H1 (cell line): ENCODE results near the gene GRM8. TPM values are rescaled to one million over a fixed set of nuclear protein-coding genes. Genes with fewer than 3 reads are reported as not detected.

Experiments
- CBX5 ChIP-seq: fragments of 300-800, 300-1000 bp; sonication (generic); IDR thresholded peaks from 2 replicates; pipeline ENCODE4 v1.7.1; 2016; ENCODE audit warnings: antibody characterized with exemption, low read length, low read depth
- RAD21 ChIP-seq, 2 experiments: IDR thresholded peaks in 1 of 2; conservative IDR thresholded peaks in 1 of 2; 2 replicates each; pipeline ENCODE4 v1.6.1; 2011; ENCODE audit warnings: low read depth in 2 of 2, low read length in 2 of 2, improper control_type of control experiment in 1 of 2, inconsistent platforms in 1 of 2, mild to moderate bottlenecking in 1 of 2, moderate library complexity in 1 of 2
- SP1 ChIP-seq: IDR thresholded peaks from 2 replicates; pipeline ENCODE4 v1.6.1; 2011; ENCODE audit warnings: low read depth, low read length
- polyA plus RNA-seq, 7 experiments: library from polyadenylated mRNA; depleted of rRNA in 3 of 7; stranded (reverse) in 5 of 7; unstranded in 2 of 7; fragments of >200 nt in 5 of 7; fragments of 200-250 nt in 2 of 7; gene quantifications; 1 replicate in 5 of 7; 2 replicates in 1 of 7; 4 replicates in 1 of 7; pipeline versions ENCODE4 v1.2.1 to v1.2.3, GENCODE V29; 2011 to 2013; ENCODE audit warnings: missing spikeins in 2 of 7, mixed read lengths in 2 of 7
- total RNA-seq: library from RNA; stranded (reverse); fragmentation: NEBNext Ultra II Directional; extraction: Animal tissue kit (Norgen Biotek cat#: 25700); gene quantifications from 2 replicates; pipeline ENCODE4 v1.2.1, GENCODE V29; 2021

Gene GRM8
- total and polyA plus RNA-seq, 2 of the 8 experiments (the other 6 are each of a cell fraction or from before 2014, with no cell fraction given), result 2.6 to 2.8 TPM

GRCh38 chr7:127258111-127258510 is 5.4 kb upstream of the GRM8 start (continued):
- TF ChIP-seq SP1 (no peak), CBX5 (no peak), RAD21 (IDR thresholded peaks at IDR 0.05 in 1 of 2, conservative IDR thresholded peaks at IDR 0.05 in 1 of 2; ENCODE audit: low read depth in 2 of 2, low read length in 2 of 2) (0 out of 4 replicates have a peak, but pooled peaks of 1 of the 2 experiments have one; percentile 15)
